Loucy (cell line): Measurements from ENCODE around the gene NECTIN3.

Experiments
- EZH2phosphoT487 ChIP-seq: fragments of 200-600 bp; IDR thresholded peaks from 2 replicates; pipeline ENCODE4 v1.6.1; 2018; ENCODE audit warnings: antibody characterized with exemption, mild to moderate bottlenecking, moderate library complexity, borderline replicate concordance
- TF ChIP-seq, protein P1 (sequence below): fragments of 200-600 bp; sonication (generic); conservative IDR thresholded peaks from 2 replicates; pipeline ENCODE4 v1.5.1; 2014; ENCODE audit warnings: mild to moderate bottlenecking, antibody characterized with exemption, low read length

DNA sequence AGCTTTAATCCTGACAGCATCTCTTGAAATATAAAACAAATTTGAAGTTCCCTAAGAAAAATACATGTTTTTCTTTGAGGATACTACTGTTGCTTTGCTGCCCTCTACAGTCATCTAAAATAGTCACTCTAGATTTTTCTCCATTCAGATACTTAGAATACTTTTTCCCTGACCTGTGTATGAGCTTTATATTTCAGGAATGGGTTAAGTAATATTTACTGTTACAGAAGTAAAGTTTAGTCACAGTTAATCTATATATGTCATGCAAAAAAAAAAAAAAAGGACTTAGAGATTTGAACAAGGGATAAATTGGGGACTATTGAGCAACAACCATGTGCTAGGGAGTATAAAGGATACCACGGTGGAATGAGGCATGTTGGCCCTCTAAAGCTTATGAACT is 8.8 kb downstream of the NECTIN3 start:
- TF ChIP-seq, protein P1, sequence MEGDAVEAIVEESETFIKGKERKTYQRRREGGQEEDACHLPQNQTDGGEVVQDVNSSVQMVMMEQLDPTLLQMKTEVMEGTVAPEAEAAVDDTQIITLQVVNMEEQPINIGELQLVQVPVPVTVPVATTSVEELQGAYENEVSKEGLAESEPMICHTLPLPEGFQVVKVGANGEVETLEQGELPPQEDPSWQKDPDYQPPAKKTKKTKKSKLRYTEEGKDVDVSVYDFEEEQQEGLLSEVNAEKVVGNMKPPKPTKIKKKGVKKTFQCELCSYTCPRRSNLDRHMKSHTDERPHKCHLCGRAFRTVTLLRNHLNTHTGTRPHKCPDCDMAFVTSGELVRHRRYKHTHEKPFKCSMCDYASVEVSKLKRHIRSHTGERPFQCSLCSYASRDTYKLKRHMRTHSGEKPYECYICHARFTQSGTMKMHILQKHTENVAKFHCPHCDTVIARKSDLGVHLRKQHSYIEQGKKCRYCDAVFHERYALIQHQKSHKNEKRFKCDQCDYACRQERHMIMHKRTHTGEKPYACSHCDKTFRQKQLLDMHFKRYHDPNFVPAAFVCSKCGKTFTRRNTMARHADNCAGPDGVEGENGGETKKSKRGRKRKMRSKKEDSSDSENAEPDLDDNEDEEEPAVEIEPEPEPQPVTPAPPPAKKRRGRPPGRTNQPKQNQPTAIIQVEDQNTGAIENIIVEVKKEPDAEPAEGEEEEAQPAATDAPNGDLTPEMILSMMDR: peak; percentile 70
- TF ChIP-seq EZH2phosphoT487: no peak
